ENCODE results near the gene RNF175.

The RNF175 gene

DNA sequence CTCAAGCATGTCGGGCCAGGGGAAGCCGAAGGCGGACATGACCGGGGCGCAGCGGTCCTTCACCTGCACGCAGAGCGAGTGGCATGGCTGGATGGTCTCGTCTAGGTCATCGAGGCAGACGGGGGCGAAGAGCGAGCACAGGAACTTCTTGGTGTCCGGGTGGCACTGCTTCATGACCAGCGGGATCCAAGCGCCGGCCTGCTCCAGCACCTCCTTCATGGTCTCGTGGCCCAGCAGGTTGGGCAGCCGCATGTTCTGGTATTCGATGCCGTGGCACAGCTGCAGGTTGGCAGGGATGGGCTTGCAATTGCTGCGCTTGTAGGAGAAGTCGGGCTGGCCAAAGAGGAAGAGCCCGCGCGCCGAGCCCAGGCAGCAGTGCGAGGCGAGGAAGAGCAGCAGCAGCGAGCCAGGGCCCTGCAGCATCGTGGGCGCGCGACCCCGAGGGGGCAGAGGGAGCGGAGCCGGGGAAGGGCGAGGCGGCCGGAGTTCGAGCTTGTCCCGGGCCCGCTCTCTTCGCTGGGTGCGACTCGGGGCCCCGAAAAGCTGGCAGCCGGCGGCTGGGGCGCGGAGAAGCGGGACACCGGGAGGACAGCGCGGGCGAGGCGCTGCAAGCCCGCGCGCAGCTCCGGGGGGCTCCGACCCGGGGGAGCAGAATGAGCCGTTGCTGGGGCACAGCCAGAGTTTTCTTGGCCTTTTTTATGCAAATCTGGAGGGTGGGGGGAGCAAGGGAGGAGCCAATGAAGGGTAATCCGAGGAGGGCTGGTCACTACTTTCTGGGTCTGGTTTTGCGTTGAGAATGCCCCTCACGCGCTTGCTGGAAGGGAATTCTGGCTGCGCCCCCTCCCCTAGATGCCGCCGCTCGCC, 28.8 kb upstream of the RNF175 start, which contains the start of gene SFRP2:
SFRP2 (minus strand) TSS at position 671 of the 864 bp plus-strand sequence; CDS start at position 423, 248 bp downstream.
- TF ChIP-seq, protein P1, sequence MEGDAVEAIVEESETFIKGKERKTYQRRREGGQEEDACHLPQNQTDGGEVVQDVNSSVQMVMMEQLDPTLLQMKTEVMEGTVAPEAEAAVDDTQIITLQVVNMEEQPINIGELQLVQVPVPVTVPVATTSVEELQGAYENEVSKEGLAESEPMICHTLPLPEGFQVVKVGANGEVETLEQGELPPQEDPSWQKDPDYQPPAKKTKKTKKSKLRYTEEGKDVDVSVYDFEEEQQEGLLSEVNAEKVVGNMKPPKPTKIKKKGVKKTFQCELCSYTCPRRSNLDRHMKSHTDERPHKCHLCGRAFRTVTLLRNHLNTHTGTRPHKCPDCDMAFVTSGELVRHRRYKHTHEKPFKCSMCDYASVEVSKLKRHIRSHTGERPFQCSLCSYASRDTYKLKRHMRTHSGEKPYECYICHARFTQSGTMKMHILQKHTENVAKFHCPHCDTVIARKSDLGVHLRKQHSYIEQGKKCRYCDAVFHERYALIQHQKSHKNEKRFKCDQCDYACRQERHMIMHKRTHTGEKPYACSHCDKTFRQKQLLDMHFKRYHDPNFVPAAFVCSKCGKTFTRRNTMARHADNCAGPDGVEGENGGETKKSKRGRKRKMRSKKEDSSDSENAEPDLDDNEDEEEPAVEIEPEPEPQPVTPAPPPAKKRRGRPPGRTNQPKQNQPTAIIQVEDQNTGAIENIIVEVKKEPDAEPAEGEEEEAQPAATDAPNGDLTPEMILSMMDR (conservative IDR thresholded peaks at IDR 0.05) = no peak
- H3K27ac ChIP-seq = no peak within 1 kb of the TSS

GRCh38 chr4:153788051-153788412, 28.2 kb upstream of the RNF175 start:
- TF ChIP-seq, protein P1 (conservative IDR thresholded peaks at IDR 0.05) = no peak
- no peak overlapping the region for H3K27ac ChIP-seq

- H3K27ac ChIP-seq = no peak overlapping the region
- TF ChIP-seq, protein P1 (conservative IDR thresholded peaks at IDR 0.05) = no peak
These were observed 27.8 kb upstream of the RNF175 start for GRCh38 chr4:153787575-153787974.

GRCh38 chr4:153787061-153787560, 27.3 kb upstream of the RNF175 start:
- TF ChIP-seq, protein P1 (conservative IDR thresholded peaks at IDR 0.05) = no peak
- no peak overlapping the region for H3K27ac ChIP-seq

GRCh38 chr4:153785910-153786721, 26.3 kb upstream of the RNF175 start:
- TF ChIP-seq, protein P1 (conservative IDR thresholded peaks at IDR 0.05) = peak; percentile 72
- no peak overlapping the region for H3K27ac ChIP-seq

- TF ChIP-seq, protein P1 (conservative IDR thresholded peaks at IDR 0.05) = no peak
These were observed 24.4 kb upstream of the RNF175 start for GRCh38 chr4:153784166-153784699.

DNA sequence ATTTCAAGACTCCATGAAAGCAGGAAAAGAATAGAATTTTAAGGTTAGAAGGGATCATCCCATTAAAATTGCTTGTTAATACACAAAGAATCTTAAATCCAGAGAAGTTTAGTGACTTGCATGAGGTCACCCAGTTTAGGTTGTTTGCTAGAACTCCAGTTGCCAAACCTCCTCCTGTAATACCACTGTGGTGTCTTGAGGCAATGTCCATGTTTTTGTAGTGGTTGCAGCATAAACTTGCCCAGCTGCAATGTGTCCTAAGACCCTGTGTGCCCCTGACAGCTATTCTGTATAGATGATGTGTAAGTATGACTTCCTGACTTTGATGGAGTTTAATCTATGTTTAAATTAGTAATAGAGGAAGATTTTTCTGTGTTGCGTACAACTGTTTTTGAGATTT, 22.8 kb upstream of the RNF175 start:
- H3K27ac ChIP-seq = no peak overlapping the region
- TF ChIP-seq, protein P1 (conservative IDR thresholded peaks at IDR 0.05) = no peak

More at GRCh38 chr4:153784166-153784699, 24.4 kb upstream of the RNF175 start:
- H3K27ac ChIP-seq = no peak overlapping the region

Data from VCaP (cell line).